22Rv1 (cell line): ENCODE data around the gene GRIFIN.
"Not testable (repeated sequence)": the region's sequence is repeated elsewhere in the genome, so short reads cannot be mapped to it uniquely, and the experiment has no call there.

Experiments
- H3K27ac ChIP-seq: fragments of 450-650 bp; 2 replicates; pipeline ENCODE4 v1.5.1; 2017
- CTCF ChIP-seq: fragments of 450-650 bp; IDR thresholded peaks from 2 replicates; pipeline ENCODE4 v1.5.1; 2017; ENCODE audit warnings: mild to moderate bottlenecking
- ZFX ChIP-seq: fragments of 450-650 bp; IDR thresholded peaks from 2 replicates; pipeline ENCODE4 v1.6.1; 2017; ENCODE audit warnings: antibody characterized with exemption, borderline replicate concordance

GRIFIN gene

DNA sequence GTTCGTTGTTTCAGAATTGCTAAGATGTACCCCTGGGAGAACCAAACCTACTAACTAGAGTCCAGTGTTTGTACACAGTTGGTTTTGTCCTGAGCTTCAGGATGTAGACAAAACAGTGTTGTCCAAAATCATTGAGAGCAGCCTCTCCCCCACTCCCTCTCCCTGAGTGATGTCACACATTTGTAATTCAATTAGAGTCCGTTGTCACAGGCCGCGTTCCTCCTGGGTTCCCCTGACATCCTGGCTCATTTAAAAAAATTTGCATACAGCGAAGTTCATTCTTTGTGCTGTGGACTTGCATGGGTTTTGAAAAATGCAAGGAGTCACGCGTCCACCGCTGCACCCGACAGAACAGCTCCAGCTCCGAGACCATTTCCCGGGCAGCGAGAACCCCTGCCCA is 10.3 kb downstream of the GRIFIN start:
- no peak overlapping the region for H3K27ac ChIP-seq
- TF ChIP-seq CTCF (no peak), ZFX (no peak)

DNA sequence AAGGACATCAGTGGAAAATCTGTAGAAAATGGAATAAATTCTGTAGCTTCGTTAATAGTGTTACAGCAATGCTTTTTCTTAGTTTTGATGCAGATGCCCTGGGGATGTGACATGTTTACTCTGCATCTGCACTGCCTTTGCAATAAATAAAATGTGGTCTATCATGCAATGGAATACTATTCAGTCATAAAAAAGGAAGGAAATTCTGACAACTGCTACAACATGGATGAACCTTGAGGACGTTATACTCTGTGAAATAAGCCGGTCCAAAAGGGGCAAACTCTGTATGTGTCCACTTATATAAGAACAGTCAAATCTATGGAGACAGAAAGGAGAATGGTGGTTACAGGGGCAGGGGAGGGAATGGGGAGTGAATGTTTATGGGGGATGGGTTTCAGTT is 13.5 kb downstream of the GRIFIN start:
- TF ChIP-seq CTCF (no peak), ZFX (no peak)
- no peak overlapping the region for H3K27ac ChIP-seq

GRCh38 chr7:2461268-2462026 is 14.8 kb downstream of the GRIFIN start:
- TF ChIP-seq CTCF: no peak
- no peak for TF ChIP-seq ZFX

DNA sequence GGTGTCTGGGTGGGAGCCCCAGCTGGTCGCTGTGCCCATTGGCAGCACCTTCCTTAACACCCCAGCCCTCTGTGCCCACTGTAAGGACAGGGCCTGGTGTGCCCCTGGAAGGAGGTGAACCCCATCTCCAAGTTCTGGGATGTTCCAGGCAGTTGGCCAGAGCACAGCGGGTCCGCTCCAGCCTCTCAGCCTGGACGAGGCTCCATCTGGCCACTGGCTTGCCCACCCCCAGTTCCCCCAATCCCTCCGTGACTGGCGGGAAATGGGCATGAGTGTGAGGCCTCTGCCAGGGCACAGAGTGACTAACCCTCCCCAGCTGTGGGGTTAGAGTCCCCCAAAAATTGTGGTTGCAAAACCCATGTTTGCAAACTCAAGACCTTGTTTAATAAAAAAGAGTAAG is 15.6 kb downstream of the GRIFIN start:
- TF ChIP-seq ZFX (no peak), CTCF (no peak)
- no peak overlapping the region for H3K27ac ChIP-seq

More at GRCh38 chr7:2461268-2462026, 14.8 kb downstream of the GRIFIN start:
- H3K27ac ChIP-seq: no peak overlapping the region

DNA sequence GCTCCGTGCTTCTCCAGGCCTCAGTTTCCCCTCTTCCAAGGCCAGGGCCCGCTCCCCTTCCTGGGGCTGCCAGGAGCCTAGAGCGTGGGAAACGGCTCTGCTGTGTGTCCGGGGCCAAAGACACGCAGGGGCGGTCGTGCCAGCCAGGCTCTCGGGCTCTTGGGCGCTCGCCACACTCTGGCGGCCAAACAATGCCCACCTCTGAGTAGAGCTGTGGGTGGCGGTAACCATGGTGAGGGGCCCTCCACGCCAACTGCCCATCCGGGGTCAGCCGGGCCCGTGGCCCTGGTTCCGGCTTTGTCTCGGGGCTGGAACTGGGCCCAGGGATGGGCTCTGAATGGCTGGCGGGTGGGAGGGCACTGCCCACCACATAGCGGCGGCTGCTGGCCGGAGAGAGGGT is 16.0 kb downstream of the GRIFIN start:
- TF ChIP-seq CTCF (no peak), ZFX (no peak)
- H3K27ac ChIP-seq: no peak overlapping the region

DNA sequence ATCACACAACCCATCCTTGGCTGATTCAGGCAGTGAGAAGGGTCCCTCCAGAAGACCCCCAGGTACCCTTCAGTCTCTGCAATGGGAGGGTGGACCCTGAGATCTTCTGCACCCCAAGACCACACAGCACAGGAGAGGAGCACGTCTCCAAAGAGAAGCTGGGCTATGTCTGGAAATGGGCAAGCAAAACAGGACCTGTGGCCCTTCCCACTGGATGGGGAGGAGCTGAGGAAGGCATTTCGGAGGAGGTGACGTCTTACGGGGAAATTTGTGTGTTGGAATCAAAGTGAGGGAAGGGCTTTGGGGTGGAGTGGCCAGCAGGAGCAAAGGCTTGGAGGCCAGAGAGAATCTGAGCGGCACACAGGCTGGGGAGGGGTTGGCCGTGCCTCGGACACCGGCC is 16.5 kb downstream of the GRIFIN start:
- H3K27ac ChIP-seq: no peak overlapping the region
- TF ChIP-seq ZFX (no peak), CTCF (no peak)

GRCh38 chr7:2453849-2454248 is 22.3 kb downstream of the GRIFIN start:
- H3K27ac ChIP-seq: not testable (repeated sequence)
